ENCODE results near the gene CPNE6. TPM values are rescaled to one million over a fixed set of nuclear protein-coding genes. Genes with fewer than 3 reads are reported as not detected.

Gene CPNE6
- total RNA-seq, 1 experiment from 2014 or later = not detected

GRCh38 chr14:24057271-24057670, 14.1 kb upstream of the CPNE6 start:
- peaks cover 2% of the 10 kb centered on the region for H4K20me1 ChIP-seq (ENCODE audit: control insufficient read depth, insufficient read depth, insufficient read length)
- H3K4me1 ChIP-seq (ENCODE audit: insufficient read depth, low read length) = no peaks in the 10 kb centered on the region
- Mint-ChIP-seq H3K4me3 (no peak overlapping the region), H3K27ac (peak overlapping the region in 1 of 3 experiments; percentile 84; a peak in 2 of 7 replicates), H3K36me3 (ENCODE audit: insufficient read depth in 1 of 3, low read depth in 3 of 3) (peaks cover 3 to 9% (median 7%) of the 10 kb centered on the region in 3 experiments; a peak in 6 of 7 replicates), H3K4me1 (peaks cover 9 to 15% of the 10 kb centered on the region in 2 experiments), H3K27me3 (ENCODE audit: low read depth) (peaks cover 3% of the 10 kb centered on the region), H3K9me3 (no peaks in the 10 kb centered on the region)
- no peak overlapping the region for H2BK20ac ChIP-seq (ENCODE audit: low read depth, low read length, poor library complexity, severe bottlenecking)
- H4K91ac ChIP-seq (ENCODE audit: insufficient read length, low read depth, low read length) = no peak overlapping the region
- H4K5ac ChIP-seq (ENCODE audit: insufficient read length, low read depth, low read length) = no peak overlapping the region
- peaks cover under 1% of the 10 kb centered on the region for H3K23me2 ChIP-seq (ENCODE audit: insufficient read length, low read depth, low read length, poor library complexity, severe bottlenecking)
- no peak for DNase-seq
- no peak overlapping the region for H2AFZ ChIP-seq (ENCODE audit: low read length)
- no peaks in the 10 kb centered on the region for H3K79me1 ChIP-seq (ENCODE audit: insufficient read depth, low read depth, low read length, poor library complexity, severe bottlenecking)
- no peak overlapping the region for H2BK5ac ChIP-seq (ENCODE audit: insufficient read length, low read length)
- H3K23ac ChIP-seq (ENCODE audit: insufficient read length, low read depth, low read length) = no peak overlapping the region
- TF ChIP-seq CTCF (conservative IDR thresholded peaks at IDR 0.05) = no peak
- no peak overlapping the region for H3K4ac ChIP-seq (ENCODE audit: low read depth, low read length)
- no peaks in the 10 kb centered on the region for H3K9me3 ChIP-seq (ENCODE audit: control insufficient read depth, low read depth, low read length)
- H2BK15ac ChIP-seq (ENCODE audit: low read depth, low read length) = no peak overlapping the region
- no peak overlapping the region for H4K8ac ChIP-seq (replicated peaks; ENCODE audit: insufficient read length, low read depth, low read length)
- no peak overlapping the region for H3K18ac ChIP-seq (ENCODE audit: insufficient read length, low read depth, low read length)
- no peak overlapping the region for H2AK5ac ChIP-seq (ENCODE audit: insufficient read length, low read length)
- H3T11ph ChIP-seq (ENCODE audit: low read length) = no peak overlapping the region
- no peak overlapping the region for H2BK12ac ChIP-seq (ENCODE audit: insufficient read length, low read depth, low read length)
- no peaks in the 10 kb centered on the region for H3K27me3 ChIP-seq (ENCODE audit: insufficient read depth, low read length)
- H3K9ac ChIP-seq (ENCODE audit: extremely low read depth, insufficient read length, low read length) = no peak overlapping the region
- no CpG with 5 or more reads among the region's 2 CpGs for WGBS (ENCODE audit: extremely low coverage, insufficient read length, low lambda C conversion rate)
- no peak overlapping the region for H3K4me2 ChIP-seq (ENCODE audit: insufficient read depth, insufficient read length, low read length)
- H3K56ac ChIP-seq (ENCODE audit: insufficient read length, low read depth, low read length) = no peak overlapping the region
- H3K79me2 ChIP-seq (ENCODE audit: insufficient read depth, low read length) = no peaks in the 10 kb centered on the region
- no peak overlapping the region for H2BK120ac ChIP-seq (ENCODE audit: low read depth, low read length, poor library complexity, severe bottlenecking)
- no peak overlapping the region for H3K27ac ChIP-seq (ENCODE audit: insufficient read length, low read depth, low read length)
- no peak overlapping the region; the same call in 1 of the 2 replicates for H3K14ac ChIP-seq (ENCODE audit: insufficient read depth, low read length)

Measured in H9 (cell line).